Fibroblast of lung (primary cell): ENCODE data around the gene HIVEP3. TPM values are rescaled to one million over a fixed set of nuclear protein-coding genes. Genes with fewer than 3 reads are reported as not detected.

ENCODE experiments used
- DNase-seq, 2 donors: peaks; one replicate each; pipeline versions ENCODE4 v3.0.0 to v3.0.0-alpha.2; 2010; ENCODE audit warnings: low read depth in 2 of 2
- H2AFZ ChIP-seq: 2 replicates; pipeline ENCODE4 v1.5.1; 2012; ENCODE audit warnings: low read length, control low read depth, inconsistent platforms
- H3K27ac ChIP-seq: 2 replicates; pipeline ENCODE4 v1.5.1; 2011; ENCODE audit warnings: low read length, control low read depth; ENCODE audit not compliant: insufficient read depth
- H3K27me3 ChIP-seq: 2 replicates; pipeline ENCODE4 v1.5.1; 2011; ENCODE audit warnings: mild to moderate bottlenecking, low read length; ENCODE audit not compliant: control insufficient read depth, insufficient read depth
- H3K36me3 ChIP-seq: 2 replicates; pipeline ENCODE4 v1.5.1; 2011; ENCODE audit warnings: low read length; ENCODE audit not compliant: control insufficient read depth, insufficient read depth
- H3K4me1 ChIP-seq: 2 replicates; pipeline ENCODE4 v1.5.1; 2011; ENCODE audit warnings: low read length; ENCODE audit not compliant: control insufficient read depth, insufficient read depth; ENCODE audit errors: extremely low read depth
- H3K4me2 ChIP-seq: 2 replicates; pipeline ENCODE4 v1.5.1; 2011; ENCODE audit warnings: low read length, control low read depth; ENCODE audit not compliant: insufficient read depth; ENCODE audit errors: extremely low read depth
- H3K4me3 ChIP-seq, 4 experiments: fragments of 200-600 bp in 1 of 4; sonication (generic) in 1 of 4; replicated peaks in 1 of 4; 2 replicates each; pipeline ENCODE4 v1.5.1; 2011 to 2016; ENCODE audit warnings: low read length in 4 of 4, low read depth in 3 of 4, mild to moderate bottlenecking in 3 of 4, control low read depth in 2 of 4, inconsistent platforms in 1 of 4, mixed read lengths in 1 of 4; ENCODE audit not compliant: insufficient read depth in 1 of 4; ENCODE audit errors: control extremely low read depth in 1 of 4
- H3K79me2 ChIP-seq: 2 replicates; pipeline ENCODE4 v1.5.1; 2012; ENCODE audit warnings: mild to moderate bottlenecking, low read length, inconsistent platforms; ENCODE audit not compliant: control insufficient read depth, insufficient read depth
- H3K9ac ChIP-seq: 2 replicates; pipeline ENCODE4 v1.5.1; 2011; ENCODE audit warnings: mild to moderate bottlenecking, low read length, control low read depth; ENCODE audit not compliant: insufficient read depth
- H3K9me3 ChIP-seq: 2 replicates; pipeline ENCODE4 v1.5.1; 2012; ENCODE audit warnings: low read depth, low read length; ENCODE audit not compliant: control insufficient read depth, insufficient read depth
- H4K20me1 ChIP-seq: 2 replicates; pipeline ENCODE4 v1.5.1; 2011; ENCODE audit warnings: low read length; ENCODE audit not compliant: control insufficient read depth, insufficient read depth; ENCODE audit errors: extremely low read depth
- CTCF ChIP-seq, 2 donors: IDR thresholded peaks in 1 of 2; conservative IDR thresholded peaks in 1 of 2; 1 replicate in 1 of 2; 2 replicates in 1 of 2; pipeline ENCODE4 v1.5.1; 2011 to 2012; ENCODE audit warnings: low read length in 2 of 2, control low read depth in 1 of 2, inconsistent platforms in 1 of 2, low read depth in 1 of 2, mild to moderate bottlenecking in 1 of 2
- EZH2 ChIP-seq: IDR thresholded peaks from 2 replicates; pipeline ENCODE4 v1.5.1; 2012; ENCODE audit warnings: low read length, control low read depth, mild to moderate bottlenecking; ENCODE audit errors: missing control alignments
- polyA plus RNA-seq, 2 donors: library from polyadenylated mRNA; depleted of rRNA in 1 of 2; stranded (reverse) in 1 of 2; unstranded in 1 of 2; fragments of >200 nt; gene quantifications; 2 replicates each; pipeline ENCODE4 v1.2.1, GENCODE V29; 2011 to 2012; ENCODE audit warnings: missing spikeins in 1 of 2
- total RNA-seq: library from RNA; depleted of rRNA; stranded (reverse); fragments of >200 nt; gene quantifications from 2 replicates; pipeline ENCODE4 v1.2.1, GENCODE V29; 2014

The HIVEP3 gene
- total and polyA plus RNA-seq, 2 donors (not counting 1 experiment from before 2014, with no cell fraction given), result 0.83 to 3.2 TPM

GRCh38 chr1:41646186-41646585, 272.5 kb downstream of the HIVEP3 start:
- Histone ChIP-seq H3K4me2 (no peak overlapping the region), H4K20me1 (no peaks in the 10 kb centered on the region)

GRCh38 chr1:41645062-41645461, 273.7 kb downstream of the HIVEP3 start:
- Histone ChIP-seq H3K4me3 (no peak overlapping the region), H4K20me1 (no peaks in the 10 kb centered on the region), H3K9me3 (no peaks in the 10 kb centered on the region), H2AFZ (no peak overlapping the region), H3K36me3 (no peaks in the 10 kb centered on the region), H3K9ac (no peak overlapping the region), H3K27ac (no peak overlapping the region), H3K79me2 (no peaks in the 10 kb centered on the region), H3K4me1 (peaks cover 2% of the 10 kb centered on the region), H3K4me2 (no peak overlapping the region), H3K27me3 (no peaks in the 10 kb centered on the region)
- DNase-seq, result no peak
- TF ChIP-seq CTCF (conservative IDR thresholded peaks at IDR 0.05 in 1 of 2, IDR thresholded peaks at IDR 0.05 in 1 of 2; ENCODE audit: low read depth in 1 of 2, low read length in 2 of 2) (no peak), EZH2 (no peak)

More at GRCh38 chr1:41646186-41646585, 272.5 kb downstream of the HIVEP3 start:
- no peaks in the 10 kb centered on the region for H3K27me3 ChIP-seq
- H3K4me3 ChIP-seq, result no peak overlapping the region
- no peak overlapping the region for H2AFZ ChIP-seq
- no peaks in the 10 kb centered on the region for H3K79me2 ChIP-seq
- peaks cover 2% of the 10 kb centered on the region for H3K4me1 ChIP-seq
- H3K9ac ChIP-seq, result no peak overlapping the region
- no peaks in the 10 kb centered on the region for H3K9me3 ChIP-seq
- no peak overlapping the region for H3K27ac ChIP-seq
- H3K36me3 ChIP-seq, result no peaks in the 10 kb centered on the region
- DNase-seq, result no peak
- TF ChIP-seq CTCF (conservative IDR thresholded peaks at IDR 0.05 in 1 of 2, IDR thresholded peaks at IDR 0.05 in 1 of 2; ENCODE audit: low read depth in 1 of 2, low read length in 2 of 2), result no peak

- Histone ChIP-seq H3K79me2 (no peaks in the 10 kb centered on the region), H3K36me3 (no peaks in the 10 kb centered on the region), H3K4me3 (no peak overlapping the region), H2AFZ (no peak overlapping the region), H3K4me2 (no peak overlapping the region), H3K4me1 (no peaks in the 10 kb centered on the region), H4K20me1 (no peaks in the 10 kb centered on the region), H3K27ac (no peak overlapping the region), H3K27me3 (no peaks in the 10 kb centered on the region), H3K9me3 (no peaks in the 10 kb centered on the region), H3K9ac (no peak overlapping the region)
- TF ChIP-seq EZH2 (no peak), CTCF (conservative IDR thresholded peaks at IDR 0.05 in 1 of 2, IDR thresholded peaks at IDR 0.05 in 1 of 2; ENCODE audit: low read depth in 1 of 2, low read length in 2 of 2) (no peak)
- no peak for DNase-seq
Measured at GRCh38 chr1:41642922-41643821, 275.6 kb downstream of the HIVEP3 start.
